ENCODE measurements around the gene KHDC4. TPM values are rescaled to one million over a fixed set of nuclear protein-coding genes. Genes with fewer than 3 reads are reported as not detected.

The KHDC4 gene
- 78.4 and 83.5 TPM in 2 replicates for total RNA-seq

DNA sequence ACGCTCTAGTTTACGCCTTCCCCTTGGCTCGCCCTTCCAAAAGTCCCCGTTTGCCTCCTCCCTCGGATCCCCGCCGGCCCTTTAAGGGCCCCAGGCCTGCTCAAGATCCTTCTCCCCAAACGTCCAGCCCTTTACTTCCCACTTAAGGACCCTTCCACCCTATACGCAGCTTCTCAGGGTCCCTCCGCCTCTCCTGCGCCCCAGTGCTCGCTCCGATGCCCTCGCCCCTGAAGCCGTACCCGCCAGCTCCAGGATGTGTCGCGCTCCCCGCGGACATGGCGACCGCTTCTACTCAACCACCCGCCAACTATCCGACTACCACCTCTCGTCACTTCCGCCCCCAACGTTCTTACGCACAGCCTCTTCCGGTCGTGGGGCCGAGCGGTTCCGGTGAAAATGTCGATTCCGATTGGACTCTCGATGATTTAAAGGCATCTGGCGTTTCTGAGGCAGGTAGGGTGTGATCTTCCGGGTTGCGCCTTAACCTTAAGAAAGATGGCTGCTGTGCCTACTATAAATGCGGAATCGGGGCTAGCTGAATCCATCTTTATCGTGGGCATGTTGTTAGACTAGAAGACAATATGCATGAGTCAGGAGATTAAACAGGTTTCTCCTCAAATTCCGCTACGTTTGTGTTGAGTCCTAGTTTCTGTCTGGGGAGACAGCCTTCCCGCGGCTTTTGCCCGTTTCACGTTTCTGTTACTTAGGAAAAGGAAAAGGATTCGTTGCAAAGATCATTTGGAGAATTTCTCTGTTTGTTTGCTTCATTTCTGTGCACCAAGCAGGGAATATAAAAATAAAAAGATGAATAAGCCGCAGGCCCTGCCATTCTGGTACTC, at the start of gene KHDC4:
Gene KHDC4, minus strand, starts transcription at position 317 of the 839 bp plus-strand sequence. Its CDS starts 40 bp downstream, at position 277.
- intact Hi-C loops (cut with micrococcal nuclease): loop anchor here (1.0 kb wide), 3 partner anchors 43 to 120 kb away; partner anchors contain the start of gene LAMTOR2
- H3K27me3 Mint-ChIP-seq (ENCODE audit: low read depth): no peaks in the 10 kb centered on the region

GRCh38 chr1:155983191-155984024, 49.2 kb upstream of the KHDC4 start:
- peaks cover 19% of the 10 kb centered on the region for H3K36me3 Mint-ChIP-seq (ENCODE audit: low read depth)
- H3K27me3 Mint-ChIP-seq (ENCODE audit: low read depth): no peaks in the 10 kb centered on the region
- no peak overlapping the region for H3K27ac Mint-ChIP-seq
- intact Hi-C loops (cut with micrococcal nuclease): no loop called here
- H3K4me3 Mint-ChIP-seq (ENCODE audit: low read depth): no peak overlapping the region
- H3K4me1 Mint-ChIP-seq (ENCODE audit: low read depth): peaks cover 39% of the 10 kb centered on the region
- H3K9me3 Mint-ChIP-seq: no peaks in the 10 kb centered on the region
- DNase-seq (ENCODE audit: low spot score): no peak

More for the DNA sequence above, at the start of gene KHDC4:
- Mint-ChIP-seq H3K36me3 (ENCODE audit: low read depth) (peaks cover 29% of the 10 kb centered on the region), H3K9me3 (no peaks in the 10 kb centered on the region), H3K4me3 (ENCODE audit: low read depth) (no peak within 1 kb of the TSS), H3K27ac (peak within 1 kb of the TSS; percentile 58), H3K4me1 (ENCODE audit: low read depth) (peaks cover 28% of the 10 kb centered on the region)
- peak; percentile 96 for DNase-seq (ENCODE audit: low spot score)

DNA sequence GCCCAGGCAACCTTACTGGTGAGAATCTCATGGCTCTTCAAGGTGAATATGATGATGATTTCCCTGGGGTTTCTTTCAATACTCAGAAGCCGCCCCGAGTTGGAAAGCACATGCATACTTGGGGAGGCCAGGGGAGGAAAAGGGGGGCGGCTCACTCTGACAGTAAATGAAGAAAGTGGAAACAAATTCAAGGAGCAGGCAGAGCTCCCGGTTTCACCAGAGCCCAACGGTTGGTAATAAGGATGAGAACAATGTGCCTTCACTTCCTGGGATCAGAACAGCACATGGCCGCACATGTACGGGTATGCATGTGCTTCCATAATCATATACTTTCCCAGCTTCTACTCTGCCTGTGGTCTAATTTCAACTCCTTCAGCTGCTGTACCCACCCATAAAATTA, 47.9 kb upstream of the KHDC4 start:
- Mint-ChIP-seq H3K4me3 (ENCODE audit: low read depth) (peak overlapping the region; percentile 6), H3K27ac (peak overlapping the region; percentile 81), H3K9me3 (no peaks in the 10 kb centered on the region), H3K36me3 (ENCODE audit: low read depth) (peaks cover 25% of the 10 kb centered on the region), H3K4me1 (ENCODE audit: low read depth) (peaks cover 40% of the 10 kb centered on the region), H3K27me3 (ENCODE audit: low read depth) (no peaks in the 10 kb centered on the region)
- intact Hi-C loops (cut with micrococcal nuclease): no loop called here
- DNase-seq (ENCODE audit: low spot score): no peak

DNA sequence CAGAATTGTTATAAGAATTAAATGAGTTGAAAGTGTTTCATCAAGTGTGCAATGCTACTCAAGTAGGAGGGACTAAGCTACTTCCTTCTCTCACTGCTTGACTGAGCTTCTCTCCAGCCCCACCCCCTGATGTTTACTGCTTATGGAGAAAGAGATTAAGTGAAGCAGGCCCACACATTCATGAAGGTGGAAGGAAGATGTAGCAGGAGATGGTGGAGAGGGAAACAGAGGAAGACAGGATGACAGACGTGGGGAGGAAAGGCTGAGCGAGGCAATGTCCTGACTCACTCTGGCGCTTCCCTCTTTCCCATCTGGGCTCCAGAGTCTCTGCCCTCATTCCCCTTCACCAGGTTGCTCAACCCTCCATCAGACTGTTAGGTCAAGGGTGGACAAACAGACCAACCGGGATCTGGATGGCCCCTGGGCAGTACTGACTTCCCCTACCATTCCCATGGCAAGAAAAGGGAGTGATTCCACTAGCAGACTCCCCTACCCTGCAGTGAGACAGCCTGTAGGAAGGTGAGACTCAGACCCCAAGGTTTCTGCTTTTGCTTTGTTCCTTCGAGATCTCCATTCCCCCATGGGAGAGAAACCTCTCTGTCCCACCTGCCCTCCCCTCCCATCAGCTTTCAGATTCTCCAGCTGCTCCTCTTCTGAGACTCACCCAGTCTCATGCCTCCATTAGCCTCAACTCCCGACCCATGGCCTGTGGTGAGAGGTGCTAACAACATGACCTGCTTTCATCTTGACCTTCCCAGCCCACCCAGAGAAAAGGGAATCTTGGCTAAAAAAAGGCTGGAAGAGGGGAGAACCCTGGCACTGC, 47.3 kb upstream of the KHDC4 start:
- peaks cover 41% of the 10 kb centered on the region for H3K4me1 Mint-ChIP-seq (ENCODE audit: low read depth)
- H3K27ac Mint-ChIP-seq: peak overlapping the region; percentile 81
- H3K4me3 Mint-ChIP-seq (ENCODE audit: low read depth): peak overlapping the region; percentile 95
- no peaks in the 10 kb centered on the region for H3K9me3 Mint-ChIP-seq
- peaks cover 31% of the 10 kb centered on the region for H3K36me3 Mint-ChIP-seq (ENCODE audit: low read depth)
- intact Hi-C loops (cut with micrococcal nuclease): no loop called here
- no peak for DNase-seq (ENCODE audit: low spot score)
- H3K27me3 Mint-ChIP-seq (ENCODE audit: low read depth): no peaks in the 10 kb centered on the region

- Mint-ChIP-seq H3K4me1 (ENCODE audit: low read depth) (peaks cover 51% of the 10 kb centered on the region), H3K27ac (peak overlapping the region; percentile 95), H3K27me3 (ENCODE audit: low read depth) (no peaks in the 10 kb centered on the region), H3K9me3 (no peaks in the 10 kb centered on the region), H3K4me3 (ENCODE audit: low read depth) (peak overlapping the region; percentile 95), H3K36me3 (ENCODE audit: low read depth) (peaks cover 47% of the 10 kb centered on the region)
- no peak for DNase-seq (ENCODE audit: low spot score)
- intact Hi-C loops (cut with micrococcal nuclease): loop anchor here (10.0 kb wide), 1 partner anchor 215 kb away; the partner anchor contains the start of gene SLC25A44
Observed at GRCh38 chr1:155979597-155980343, 45.6 kb upstream of the KHDC4 start.

DNA sequence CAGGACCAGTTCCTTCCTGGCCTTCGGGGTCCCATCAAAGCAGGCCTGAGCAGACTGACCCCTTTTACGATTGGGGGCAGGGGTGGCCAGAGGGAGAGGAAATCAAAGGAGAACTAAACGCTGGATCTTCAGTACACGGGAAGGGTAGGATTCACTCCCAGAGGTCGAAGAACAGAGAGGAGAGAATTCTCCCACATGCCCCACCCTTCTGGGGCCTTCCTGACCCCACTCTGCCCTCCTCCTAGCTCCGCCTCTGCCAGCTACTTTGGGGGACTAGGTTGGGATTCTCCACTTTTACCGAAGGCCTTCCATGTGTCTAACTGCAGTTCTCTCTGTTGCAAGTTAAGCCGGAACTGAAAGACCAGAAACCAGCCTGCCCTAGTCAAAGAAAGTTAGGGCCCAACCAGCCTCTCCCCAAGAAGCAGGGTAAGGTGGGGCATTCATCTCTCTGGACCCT, 44.8 kb upstream of the KHDC4 start:
- no peak for DNase-seq (ENCODE audit: low spot score)
- H3K4me1 Mint-ChIP-seq (ENCODE audit: low read depth): peaks cover 57% of the 10 kb centered on the region
- peaks cover 53% of the 10 kb centered on the region for H3K36me3 Mint-ChIP-seq (ENCODE audit: low read depth)
- H3K27me3 Mint-ChIP-seq (ENCODE audit: low read depth): no peaks in the 10 kb centered on the region
- H3K9me3 Mint-ChIP-seq: no peaks in the 10 kb centered on the region
- peak overlapping the region; percentile 95 for H3K4me3 Mint-ChIP-seq (ENCODE audit: low read depth)
- intact Hi-C loops (cut with micrococcal nuclease): loop anchor here (10.0 kb wide), 1 partner anchor 216 kb away; the partner anchor contains the start of gene SLC25A44
- peak overlapping the region; percentile 95 for H3K27ac Mint-ChIP-seq

- peaks cover 57% of the 10 kb centered on the region for H3K36me3 Mint-ChIP-seq (ENCODE audit: low read depth)
- H3K4me1 Mint-ChIP-seq (ENCODE audit: low read depth): peaks cover 55% of the 10 kb centered on the region
- H3K27me3 Mint-ChIP-seq (ENCODE audit: low read depth): no peaks in the 10 kb centered on the region
- intact Hi-C loops (cut with micrococcal nuclease): loop anchor here (10.0 kb wide), 1 partner anchor 216 kb away; the partner anchor contains the start of gene SLC25A44
- no peaks in the 10 kb centered on the region for H3K9me3 Mint-ChIP-seq
- DNase-seq (ENCODE audit: low spot score): peak; percentile 71
- H3K27ac Mint-ChIP-seq: peak within 1 kb of the TSS; percentile 95
- peak within 1 kb of the TSS; percentile 95 for H3K4me3 Mint-ChIP-seq (ENCODE audit: low read depth)
Observed at GRCh38 chr1:155978325-155978972, 44.2 kb upstream of the KHDC4 start, which contains the start of gene ARHGEF2. TSS of gene ARHGEF2 (minus strand) at chr1:155978547. CDS start at chr1:155978427, 120 bp downstream.

DNA sequence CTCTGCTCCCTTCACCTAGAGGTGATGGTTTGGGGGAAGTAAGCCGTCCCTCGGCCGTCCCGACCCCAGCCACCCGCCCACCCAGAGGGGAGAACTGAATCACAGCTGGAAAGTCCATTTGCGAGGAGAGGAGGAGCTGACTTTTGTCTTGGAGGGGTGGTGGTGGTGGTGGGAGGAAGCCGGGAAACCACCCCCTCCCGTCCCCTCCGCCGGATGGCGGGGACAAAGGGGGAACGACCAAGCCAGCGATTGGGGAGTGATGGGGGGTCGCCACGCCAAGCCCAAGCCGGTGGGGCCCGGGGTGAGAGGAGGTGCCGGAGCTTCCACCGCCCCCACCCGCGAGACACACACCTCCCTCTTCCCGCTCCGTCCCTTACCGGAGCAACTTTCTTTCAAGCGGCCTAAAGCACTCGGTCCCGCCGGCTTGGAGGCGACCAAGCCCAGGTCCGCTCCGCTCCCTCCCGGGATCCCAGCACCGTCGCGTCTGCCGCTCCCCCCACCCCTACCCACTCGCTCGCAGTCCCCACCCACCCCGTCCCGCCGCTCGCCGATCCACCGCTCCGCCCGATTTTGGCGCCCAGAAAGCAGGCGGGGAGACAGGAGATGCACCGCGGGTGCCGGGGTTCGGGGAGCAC, 43.6 kb upstream of the KHDC4 start:
- H3K36me3 Mint-ChIP-seq (ENCODE audit: low read depth): peaks cover 60% of the 10 kb centered on the region
- peak; percentile 16 for DNase-seq (ENCODE audit: low spot score)
- intact Hi-C loops (cut with micrococcal nuclease): loop anchor here (1.0 to 10.0 kb wide), 3 partner anchors 44 to 217 kb away; partner anchors contain the start of genes KHDC4, RIT1 and SLC25A44
- H3K4me1 Mint-ChIP-seq (ENCODE audit: low read depth): peaks cover 57% of the 10 kb centered on the region
- no peaks in the 10 kb centered on the region for H3K27me3 Mint-ChIP-seq (ENCODE audit: low read depth)
- peak overlapping the region; percentile 95 for H3K4me3 Mint-ChIP-seq (ENCODE audit: low read depth)
- H3K27ac Mint-ChIP-seq: peak overlapping the region; percentile 95
- H3K9me3 Mint-ChIP-seq: no peaks in the 10 kb centered on the region

- Mint-ChIP-seq H3K9me3 (no peaks in the 10 kb centered on the region), H3K27ac (peak overlapping the region; percentile 95), H3K36me3 (ENCODE audit: low read depth) (peaks cover 66% of the 10 kb centered on the region), H3K4me3 (ENCODE audit: low read depth) (peak overlapping the region; percentile 95), H3K4me1 (ENCODE audit: low read depth) (peaks cover 57% of the 10 kb centered on the region), H3K27me3 (ENCODE audit: low read depth) (no peaks in the 10 kb centered on the region)
- intact Hi-C loops (cut with micrococcal nuclease): loop anchor here (1.0 to 10.0 kb wide), 4 partner anchors 31 to 218 kb away; partner anchors contain the start of genes KHDC4, RIT1 and SLC25A44
- no peak for DNase-seq (ENCODE audit: low spot score)
Observed at GRCh38 chr1:155976913-155977689, 42.9 kb upstream of the KHDC4 start.
